CD8-positive, alpha-beta memory T cell (primary cell): Measurements from ENCODE around the gene P2RX7. TPM values are rescaled to one million over a fixed set of nuclear protein-coding genes. Genes with fewer than 3 reads are reported as not detected.
A peak's percentile ranks its signal among the peaks of the same experiment; 100 is the strongest.
"Not testable (repeated sequence)": the region's sequence is repeated elsewhere in the genome, so short reads cannot be mapped to it uniquely, and the experiment has no call there.

Experiments used
- CTCF ChIA-PET: fragments of 350-600 bp; sonication (Branson Sonifier 250); formaldehyde crosslinking; loops from one replicate; lab custom pipeline; 2021; ENCODE audit warnings: antibody characterized with exemption; lab: Charles Lee
- POLR2A ChIA-PET: fragments of 350-600 bp; sonication (Branson Sonifier 250); formaldehyde crosslinking; loops from one replicate; lab custom pipeline; 2021; ENCODE audit warnings: antibody characterized with exemption; lab: Charles Lee
- DNase-seq, 5 donors: peaks; one replicate each; pipeline versions ENCODE4 v3.0.0 to v3.0.0-alpha.2; 2020 to 2022; ENCODE audit warnings: mixed read lengths in 1 of 5
- H3K27ac ChIP-seq: one replicate; pipeline ENCODE4 v1.7.0; 2013; ENCODE audit warnings: low read depth, mild to moderate bottlenecking, low read length, moderate library complexity
- H3K27me3 ChIP-seq: 2 replicates; pipeline ENCODE4 v1.7.0; 2013; ENCODE audit warnings: low read length, mild to moderate bottlenecking; ENCODE audit not compliant: insufficient read depth, poor library complexity, severe bottlenecking
- H3K36me3 ChIP-seq: 2 replicates; pipeline ENCODE4 v1.7.0; 2013; ENCODE audit warnings: mild to moderate bottlenecking, low read length, moderate library complexity; ENCODE audit not compliant: insufficient read depth
- H3K4me1 ChIP-seq: 2 replicates; pipeline ENCODE4 v1.7.0; 2013; ENCODE audit warnings: mild to moderate bottlenecking, low read length, moderate library complexity; ENCODE audit not compliant: insufficient read depth
- H3K4me3 ChIP-seq: 2 replicates; pipeline ENCODE4 v1.7.0; 2013; ENCODE audit warnings: mild to moderate bottlenecking, low read length
- H3K9me3 ChIP-seq: 2 replicates; pipeline ENCODE4 v1.7.0; 2013; ENCODE audit warnings: mild to moderate bottlenecking, low read length
- H3K27ac Mint-ChIP-seq, 8 donors: one replicate each; pipeline ENCODE4 v1.8.0; 2020 to 2021; ENCODE audit warnings: mixed read lengths in 8 of 8, mild to moderate bottlenecking in 6 of 8, inconsistent platforms in 3 of 8, moderate library complexity in 3 of 8
- H3K27me3 Mint-ChIP-seq, 2 donors: one replicate each; pipeline ENCODE4 v1.8.0; 2020 to 2021; ENCODE audit warnings: mixed read lengths in 2 of 2, mild to moderate bottlenecking in 1 of 2, moderate library complexity in 1 of 2
- H3K36me3 Mint-ChIP-seq, 3 donors: one replicate each; pipeline ENCODE4 v1.8.0; 2020 to 2021; ENCODE audit warnings: mixed read lengths in 3 of 3, inconsistent platforms in 1 of 3, mild to moderate bottlenecking in 1 of 3
- H3K4me1 Mint-ChIP-seq, 3 donors: one replicate each; pipeline ENCODE4 v1.8.0; 2020 to 2021; ENCODE audit warnings: mixed read lengths in 3 of 3, inconsistent platforms in 1 of 3, mild to moderate bottlenecking in 1 of 3
- H3K4me3 Mint-ChIP-seq, 7 donors: one replicate each; pipeline ENCODE4 v1.8.0; 2020 to 2021; ENCODE audit warnings: mixed read lengths in 7 of 7, mild to moderate bottlenecking in 6 of 7, moderate library complexity in 4 of 7, inconsistent platforms in 2 of 7
- H3K9me3 Mint-ChIP-seq, 5 donors: one replicate each; pipeline ENCODE4 v1.8.0; 2020 to 2022; ENCODE audit warnings: mixed read lengths in 5 of 5, mild to moderate bottlenecking in 3 of 5, moderate library complexity in 2 of 5, inconsistent platforms in 1 of 5
- polyA plus RNA-seq: library from polyadenylated mRNA; unstranded; fragments of 300-500 nt; fragmentation: Illumina TruSeq; gene quantifications from one replicate; pipeline ENCODE4 v1.2.3, GENCODE V29; 2021
- total RNA-seq, 2 experiments: library from RNA; stranded (reverse); gene quantifications; one replicate each; pipeline ENCODE4 v1.2.3, GENCODE V29; 2021

The P2RX7 gene
- total and polyA plus RNA-seq, 3 experiments from 2014 or later, result 4.3 to 9.2 (median 4.5) TPM

GRCh38 chr12:121223292-121224285 lies 90.9 kb downstream of the P2RX7 start:
- Mint-ChIP-seq H3K36me3 (peaks cover 4 to 43% (median 5%) of the 10 kb centered on the region in 3 donors), H3K4me1 (peaks cover 24 to 36% (median 25%) of the 10 kb centered on the region in 3 donors), H3K4me3 (peak overlapping the region in 6 of 7 donors; percentile 63 to 86 (median 71)), H3K27ac (peak overlapping the region; percentile 64 to 94 (median 90)), H3K9me3 (no peaks in the 10 kb centered on the region), H3K27me3 (no peaks in the 10 kb centered on the region)
- Histone ChIP-seq H3K4me1 (peaks cover 46% of the 10 kb centered on the region), H3K36me3 (peaks cover 1% of the 10 kb centered on the region), H3K9me3 (no peaks in the 10 kb centered on the region), H3K4me3 (no peak overlapping the region), H3K27ac (no peak overlapping the region), H3K27me3 (no peaks in the 10 kb centered on the region)
- ChIA-PET POLR2A (interaction anchor here (0.5 to 2.7 kb wide), 4 partner anchors 9 to 581 kb away, joined by 3 to 14 read pairs (median 7); no protein-coding TSS in a partner anchor), CTCF (interaction anchor here (1.1 to 2.0 kb wide), 2 partner anchors 15 to 16 kb away, joined by 3 to 12 read pairs; no protein-coding TSS in a partner anchor)
- DNase-seq, result peak in 4 of 5 donors; percentile 9 to 68 (median 52)

- Mint-ChIP-seq H3K27me3 (no peaks in the 10 kb centered on the region), H3K27ac (peak overlapping the region; percentile 69 to 99 (median 94)), H3K4me1 (peaks cover 23 to 37% (median 25%) of the 10 kb centered on the region in 3 donors), H3K9me3 (no peaks in the 10 kb centered on the region), H3K4me3 (peak overlapping the region; percentile 6 to 83 (median 74)), H3K36me3 (peaks cover 0 to 43% (median 4%) of the 10 kb centered on the region in 3 donors)
- DNase-seq, result peak in 4 of 5 donors; percentile 12 to 73 (median 40)
- Histone ChIP-seq H3K36me3 (peaks cover 10% of the 10 kb centered on the region), H3K27me3 (no peaks in the 10 kb centered on the region), H3K4me3 (peak overlapping the region; percentile 14), H3K27ac (no peak overlapping the region), H3K4me1 (peaks cover 46% of the 10 kb centered on the region), H3K9me3 (no peaks in the 10 kb centered on the region)
- CTCF ChIA-PET, result interaction anchor here (1.1 to 2.0 kb wide), 2 partner anchors 15 to 16 kb away, joined by 3 to 12 read pairs; no protein-coding TSS in a partner anchor
- POLR2A ChIA-PET, result interaction anchor here (1.2 to 2.7 kb wide), 3 partner anchors 10 to 15 kb away, joined by 6 to 14 read pairs (median 8); no protein-coding TSS in a partner anchor
Observed at GRCh38 chr12:121224591-121224990, 91.9 kb downstream of the P2RX7 start.

DNA sequence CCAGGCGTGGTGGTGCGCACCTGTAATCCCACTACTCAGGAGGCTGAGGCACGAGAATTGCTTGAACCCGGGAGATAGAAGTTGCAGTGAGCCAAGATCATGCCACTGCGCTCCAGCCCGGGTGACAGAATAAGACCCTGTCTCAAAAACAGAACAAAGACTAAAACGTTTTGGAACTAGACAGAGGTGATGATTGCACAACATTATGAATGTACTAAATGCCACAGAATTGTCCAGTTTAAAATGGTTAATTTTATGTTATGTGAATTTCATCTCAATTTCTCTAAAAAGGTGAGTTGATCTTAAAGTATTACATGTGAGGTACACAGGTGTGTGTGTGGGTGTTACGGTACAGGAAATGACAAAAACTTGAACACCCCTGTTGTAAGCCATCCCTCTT lies 93.7 kb downstream of the P2RX7 start:
- Histone ChIP-seq H3K27ac (no peak overlapping the region), H3K4me1 (peaks cover 46% of the 10 kb centered on the region), H3K27me3 (no peaks in the 10 kb centered on the region), H3K4me3 (no peak overlapping the region), H3K9me3 (no peaks in the 10 kb centered on the region), H3K36me3 (peaks cover 10% of the 10 kb centered on the region)
- no peak for DNase-seq
- H3K36me3 Mint-ChIP-seq, result peaks cover 0 to 50% (median 4%) of the 10 kb centered on the region in 3 donors
- no peak overlapping the region for H3K4me3 Mint-ChIP-seq
- ChIA-PET POLR2A (no interaction called here), CTCF (no interaction called here)
- no peaks in the 10 kb centered on the region for H3K9me3 Mint-ChIP-seq
- H3K4me1 Mint-ChIP-seq, result peaks cover 31 to 47% (median 35%) of the 10 kb centered on the region in 3 donors
- H3K27ac Mint-ChIP-seq, result peak overlapping the region in 5 of 8 donors; percentile 32 to 71 (median 54)
- H3K27me3 Mint-ChIP-seq, result no peaks in the 10 kb centered on the region

DNA sequence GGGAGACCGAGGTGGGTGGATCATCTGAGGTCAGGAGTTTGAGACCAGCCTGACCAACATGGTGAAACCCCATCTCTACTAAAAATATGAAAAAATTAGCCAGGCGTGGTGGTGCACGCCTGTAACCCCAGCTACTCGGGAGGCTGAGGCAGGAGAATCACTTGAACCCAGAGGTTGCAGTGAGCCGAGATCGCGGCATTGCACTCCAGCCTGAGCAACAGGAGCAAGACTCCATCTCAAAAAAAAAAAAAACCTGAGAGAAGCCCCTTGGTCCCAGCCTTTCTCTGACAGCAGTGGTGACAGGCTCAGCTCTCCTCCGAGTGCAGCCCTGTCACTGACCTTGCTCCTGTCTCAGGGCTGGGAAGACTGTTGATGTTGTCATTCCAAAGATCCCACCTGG lies 94.2 kb downstream of the P2RX7 start:
- H3K4me3 ChIP-seq, DNase-seq, POLR2A ChIA-PET, H3K27ac ChIP-seq, H3K36me3 ChIP-seq, H3K4me3 Mint-ChIP-seq, H3K9me3 Mint-ChIP-seq, H3K9me3 ChIP-seq, H3K27ac Mint-ChIP-seq, H3K27me3 ChIP-seq, H3K27me3 Mint-ChIP-seq: not testable (repeated sequence)
- peaks cover 46% of the 10 kb centered on the region for H3K4me1 ChIP-seq
- peaks cover 31 to 47% (median 35%) of the 10 kb centered on the region in 3 donors for H3K4me1 Mint-ChIP-seq
- H3K36me3 Mint-ChIP-seq, result peaks cover 0 to 50% (median 4%) of the 10 kb centered on the region in 3 donors
- CTCF ChIA-PET, result interaction anchor here (0.7 to 1.2 kb wide), 2 partner anchors 8 to 13 kb away, joined by 3 read pairs; no protein-coding TSS in a partner anchor

DNA sequence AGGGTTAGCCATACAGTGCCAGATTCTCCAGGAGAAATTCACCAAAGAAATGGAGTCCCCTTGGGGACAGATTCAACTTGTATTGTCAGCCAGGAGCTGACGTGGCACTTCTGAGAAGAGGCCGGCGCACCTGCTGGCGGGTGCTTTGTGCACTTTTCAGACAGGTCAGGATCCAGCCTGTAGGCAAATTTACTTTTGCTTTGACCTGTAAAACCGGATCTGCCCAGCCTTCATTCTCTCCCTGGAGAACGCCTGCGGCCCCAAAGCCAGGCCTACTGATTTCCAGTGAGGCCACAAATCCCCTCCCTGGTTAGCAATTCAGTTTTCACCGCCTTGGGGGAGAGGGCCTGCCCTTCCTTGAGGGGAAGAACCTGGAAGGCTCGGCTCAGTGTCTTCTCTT lies 94.6 kb downstream of the P2RX7 start:
- Mint-ChIP-seq H3K4me1 (peaks cover 31 to 47% (median 35%) of the 10 kb centered on the region in 3 donors), H3K27me3 (no peaks in the 10 kb centered on the region), H3K27ac (peak overlapping the region in 2 of 8 donors; percentile 29 to 42), H3K9me3 (no peaks in the 10 kb centered on the region), H3K4me3 (no peak overlapping the region), H3K36me3 (peaks cover 0 to 51% (median 4%) of the 10 kb centered on the region in 3 donors)
- CTCF ChIA-PET, result interaction anchor here (0.7 to 1.2 kb wide), 2 partner anchors 8 to 13 kb away, joined by 3 read pairs; no protein-coding TSS in a partner anchor
- POLR2A ChIA-PET, result no interaction called here
- H3K27ac ChIP-seq, result no peak overlapping the region
- DNase-seq, result no peak
- peaks cover 10% of the 10 kb centered on the region for H3K36me3 ChIP-seq
- H3K4me3 ChIP-seq, result no peak overlapping the region
- no peaks in the 10 kb centered on the region for H3K9me3 ChIP-seq
- no peaks in the 10 kb centered on the region for H3K27me3 ChIP-seq
- peaks cover 46% of the 10 kb centered on the region for H3K4me1 ChIP-seq

DNA sequence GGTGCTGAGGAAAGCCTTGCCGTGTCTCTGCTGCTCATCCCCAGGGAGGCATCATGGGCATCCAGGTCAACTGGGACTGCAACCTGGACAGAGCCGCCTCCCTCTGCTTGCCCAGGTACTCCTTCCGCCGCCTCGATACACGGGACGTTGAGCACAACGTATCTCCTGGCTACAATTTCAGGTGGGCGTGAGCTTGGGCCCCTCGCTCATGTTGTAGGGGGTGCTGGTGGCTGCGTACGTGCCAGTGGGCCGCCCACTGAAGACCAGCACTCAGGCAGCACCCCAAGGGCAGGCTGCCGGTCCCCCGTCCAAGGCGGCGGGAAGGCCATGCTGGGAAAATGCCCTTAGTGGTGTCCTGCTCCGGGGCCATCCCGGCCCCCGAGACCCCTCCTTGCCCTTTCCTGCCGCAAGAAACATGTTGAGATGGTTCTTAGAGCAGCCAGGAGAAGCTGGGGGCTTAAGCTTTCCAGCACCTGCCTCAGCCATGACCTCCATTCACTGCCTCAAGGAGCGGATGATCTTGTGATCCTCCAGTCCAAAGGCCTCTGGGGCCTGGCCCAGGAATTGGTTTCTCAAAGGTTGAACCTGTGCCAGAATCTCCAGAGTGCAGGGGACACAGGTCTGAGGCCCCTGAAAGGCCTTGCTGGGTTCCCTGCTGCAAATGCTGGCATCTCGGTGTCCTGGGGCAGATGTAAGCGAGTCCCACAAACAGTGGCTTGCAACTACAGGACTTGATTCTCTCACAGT lies 96.4 kb downstream of the P2RX7 start:
- H3K27ac ChIP-seq, result no peak overlapping the region
- DNase-seq, result no peak
- peak overlapping the region in 3 of 8 donors; percentile 38 to 70 (median 68) for H3K27ac Mint-ChIP-seq
- no peaks in the 10 kb centered on the region for H3K27me3 ChIP-seq
- H3K9me3 Mint-ChIP-seq, result no peaks in the 10 kb centered on the region
- H3K4me3 ChIP-seq, result no peak overlapping the region
- POLR2A ChIA-PET, result no interaction called here
- peaks cover 18% of the 10 kb centered on the region for H3K36me3 ChIP-seq
- H3K9me3 ChIP-seq, result no peaks in the 10 kb centered on the region
- peaks cover 16 to 32% (median 19%) of the 10 kb centered on the region in 3 donors for H3K4me1 Mint-ChIP-seq
- H3K4me1 ChIP-seq, result peaks cover 30% of the 10 kb centered on the region
- no peak overlapping the region for H3K4me3 Mint-ChIP-seq
- peaks cover 2 to 61% (median 4%) of the 10 kb centered on the region in 3 donors for H3K36me3 Mint-ChIP-seq
- CTCF ChIA-PET, result interaction anchor here (1.2 to 2.8 kb wide), 3 partner anchors 11 to 110 kb away, joined by 4 to 27 read pairs (median 10); no protein-coding TSS in a partner anchor
- H3K27me3 Mint-ChIP-seq, result no peaks in the 10 kb centered on the region

DNA sequence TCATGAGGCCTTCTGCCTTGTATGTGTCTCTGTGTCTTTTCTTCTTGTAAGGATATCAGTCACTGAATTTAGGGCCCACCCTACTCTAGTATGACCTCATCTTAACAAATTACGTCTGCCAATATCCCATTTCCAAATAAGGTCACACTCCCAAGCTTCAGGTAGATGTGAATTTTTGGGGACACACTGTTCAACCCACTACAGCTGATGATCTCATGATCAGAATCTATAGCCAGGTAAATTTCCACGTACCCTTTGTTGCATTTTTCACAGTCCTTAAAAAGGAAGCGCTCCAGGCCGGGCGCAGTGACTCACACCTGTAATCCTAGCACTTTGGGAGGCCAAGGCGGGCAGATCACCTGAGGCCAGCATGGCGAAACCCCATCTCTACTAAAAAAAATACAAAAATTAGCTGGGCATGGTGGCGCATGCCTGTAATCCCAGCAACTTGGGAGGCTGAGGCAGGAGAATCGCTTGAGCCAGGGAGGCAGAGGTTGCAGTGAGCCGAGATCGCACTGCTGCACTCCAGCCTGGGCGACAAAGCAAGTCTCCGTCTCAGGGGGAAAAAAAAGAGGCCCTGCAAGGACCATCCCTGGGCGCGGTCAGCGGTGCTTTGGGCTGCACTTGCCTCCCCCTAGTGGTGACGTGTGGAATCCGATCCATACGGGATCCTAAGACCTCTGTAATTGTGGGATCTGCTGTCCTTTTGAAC lies 97.3 kb downstream of the P2RX7 start:
- H3K4me3 Mint-ChIP-seq, H3K9me3 Mint-ChIP-seq, H3K27me3 Mint-ChIP-seq, H3K4me3 ChIP-seq, H3K27me3 ChIP-seq, H3K9me3 ChIP-seq, H3K27ac ChIP-seq, POLR2A ChIA-PET: not testable (repeated sequence)
- peaks cover 10 to 23% (median 11%) of the 10 kb centered on the region in 3 donors for H3K4me1 Mint-ChIP-seq
- H3K27ac Mint-ChIP-seq, result peak overlapping the region in 7 of 8 donors; percentile 29 to 83 (median 68)
- CTCF ChIA-PET, result interaction anchor here (1.0 to 2.8 kb wide), 7 partner anchors 10 to 121 kb away, joined by 4 to 27 read pairs (median 5); no protein-coding TSS in a partner anchor
- Histone ChIP-seq H3K4me1 (peaks cover 23% of the 10 kb centered on the region), H3K36me3 (peaks cover 18% of the 10 kb centered on the region)
- peak; percentile 34 to 71 (median 43) for DNase-seq
- peaks cover 0 to 64% (median 5%) of the 10 kb centered on the region in 3 donors for H3K36me3 Mint-ChIP-seq
